Activated naive CD4-positive, alpha-beta T cell treated with anti-CD3 and anti-CD28 coated beads, Interleukin-2, amount 10 ng/mL, durations not matched to agents 7 days and 5 days (primary cell): ENCODE data around the gene CTIF.
A peak's percentile ranks its signal among the peaks of the same experiment; 100 is the strongest.

Source experiments
- CTCF ChIA-PET: fragments of 350-600 bp; sonication (Branson Sonifier 250); formaldehyde crosslinking; loops from one replicate; lab custom pipeline; 2021; ENCODE audit warnings: antibody characterized with exemption; lab: Charles Lee
- DNase-seq: peaks from one replicate; pipeline ENCODE4 v3.0.0-alpha.2; 2020
- H3K27ac Mint-ChIP-seq: one replicate; pipeline ENCODE4 v1.8.0; 2021; ENCODE audit warnings: mild to moderate bottlenecking, moderate library complexity, mixed read lengths
- H3K27me3 Mint-ChIP-seq: one replicate; pipeline ENCODE4 v1.8.0; 2021; ENCODE audit warnings: mild to moderate bottlenecking, mixed read lengths
- H3K36me3 Mint-ChIP-seq: one replicate; pipeline ENCODE4 v1.8.0; 2021; ENCODE audit warnings: mixed read lengths
- H3K4me1 Mint-ChIP-seq: one replicate; pipeline ENCODE4 v1.8.0; 2021; ENCODE audit warnings: mixed read lengths
- H3K4me3 Mint-ChIP-seq: one replicate; pipeline ENCODE4 v1.8.0; 2021; ENCODE audit warnings: mild to moderate bottlenecking, moderate library complexity, mixed read lengths
- H3K9me3 Mint-ChIP-seq: one replicate; pipeline ENCODE4 v1.8.0; 2021; ENCODE audit warnings: mixed read lengths

Gene CTIF

DNA sequence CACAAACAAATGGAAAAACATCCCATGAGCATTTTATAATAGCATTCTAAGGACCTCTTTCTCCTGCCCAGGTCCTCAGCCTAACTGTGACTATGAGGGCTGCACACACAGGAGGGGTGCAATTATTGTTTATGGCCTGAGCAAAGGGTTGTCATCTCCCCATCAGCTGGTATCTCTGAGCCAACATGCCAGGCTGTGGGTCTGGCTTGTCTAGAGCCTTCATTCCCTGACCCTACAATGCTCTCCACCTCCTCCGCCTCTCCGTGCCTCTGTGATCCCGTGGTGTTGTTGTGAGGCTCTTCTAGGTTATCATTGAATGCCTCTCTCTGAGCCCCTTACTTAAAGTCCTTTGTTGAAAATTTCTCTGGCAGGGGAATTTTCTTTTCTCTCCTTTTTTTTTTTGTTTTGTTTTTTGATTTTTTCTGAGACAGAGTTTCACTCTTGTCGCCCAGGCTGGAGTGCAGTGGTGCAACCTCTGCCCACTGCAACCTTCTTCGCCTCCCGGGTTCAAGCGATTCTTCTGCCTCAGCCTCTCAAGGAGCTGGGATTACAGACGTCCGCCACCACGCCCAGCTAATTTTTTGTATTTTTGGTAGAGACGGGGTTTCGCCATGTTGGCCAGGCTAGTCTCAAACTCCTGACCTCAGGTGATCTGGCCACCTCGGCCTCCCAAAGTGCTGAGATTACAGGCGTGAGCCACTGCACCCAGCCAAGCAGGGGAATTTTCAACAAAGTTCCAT, 285.6 kb downstream of the CTIF start:
- Mint-ChIP-seq H3K27ac (no peak overlapping the region), H3K27me3 (peaks cover 67% of the 10 kb centered on the region), H3K36me3 (peaks cover 2% of the 10 kb centered on the region), H3K9me3 (no peaks in the 10 kb centered on the region), H3K4me1 (peaks cover 7% of the 10 kb centered on the region), H3K4me3 (no peak overlapping the region)
- CTCF ChIA-PET = no interaction called here
- no peak for DNase-seq

DNA sequence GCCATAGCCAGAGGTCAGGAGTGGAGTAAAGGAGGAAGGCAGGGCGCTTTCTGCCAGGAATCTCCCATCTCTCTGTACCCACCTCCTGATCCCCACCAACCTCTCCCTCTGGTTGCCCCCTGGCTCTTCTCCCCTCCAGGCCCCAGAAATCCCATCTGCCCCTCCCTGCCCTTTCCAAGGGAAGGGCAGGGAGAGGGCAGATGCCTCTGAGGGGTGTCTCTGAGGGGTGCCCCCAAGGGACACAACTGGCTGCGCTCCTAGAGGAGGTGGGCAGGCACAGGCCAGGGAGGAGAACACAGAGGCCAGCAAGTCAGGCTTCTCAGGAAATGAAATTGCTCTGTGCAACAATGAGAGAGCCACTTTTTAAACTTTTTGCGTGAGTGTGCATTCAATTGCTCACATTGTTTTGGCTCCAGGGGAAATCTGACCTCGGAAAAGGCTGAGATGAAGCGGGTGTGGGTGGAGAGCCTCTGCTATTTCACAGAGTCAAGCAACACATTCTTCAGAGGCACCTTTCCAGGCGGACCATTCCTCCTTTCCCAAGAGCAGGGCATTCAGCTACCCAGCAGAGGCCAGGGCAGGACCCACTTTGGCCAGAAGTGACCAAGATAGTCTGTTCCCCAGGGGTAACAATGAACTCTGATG, 286.4 kb downstream of the CTIF start:
- CTCF ChIA-PET = no interaction called here
- H3K36me3 Mint-ChIP-seq = peaks cover 2% of the 10 kb centered on the region
- no peak for DNase-seq
- no peak overlapping the region for H3K4me3 Mint-ChIP-seq
- no peaks in the 10 kb centered on the region for H3K9me3 Mint-ChIP-seq
- peaks cover 12% of the 10 kb centered on the region for H3K4me1 Mint-ChIP-seq
- H3K27me3 Mint-ChIP-seq = peaks cover 68% of the 10 kb centered on the region
- H3K27ac Mint-ChIP-seq = no peak overlapping the region

DNA sequence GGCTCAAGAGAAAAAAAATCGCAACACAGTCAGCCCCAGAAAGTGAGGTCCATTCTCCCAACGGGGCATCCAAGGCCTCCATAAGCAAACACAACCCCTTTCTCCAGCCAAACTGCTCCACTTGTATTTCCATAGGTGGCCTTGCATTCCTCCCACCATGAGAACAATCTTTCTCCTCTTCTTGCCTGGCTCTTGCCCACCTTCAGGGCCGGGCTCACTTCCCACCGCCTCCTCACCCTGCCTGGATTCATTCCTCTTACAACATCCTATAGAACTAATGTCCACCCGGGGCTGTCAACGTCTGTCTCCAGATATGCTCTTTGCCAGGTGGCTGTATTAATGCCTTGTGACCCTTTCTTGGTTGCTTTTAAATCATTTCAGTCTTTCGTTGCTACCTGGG, 287.4 kb downstream of the CTIF start:
- H3K4me3 Mint-ChIP-seq = no peak overlapping the region
- H3K9me3 Mint-ChIP-seq = no peaks in the 10 kb centered on the region
- H3K27me3 Mint-ChIP-seq = peaks cover 67% of the 10 kb centered on the region
- H3K27ac Mint-ChIP-seq = no peak overlapping the region
- peaks cover 17% of the 10 kb centered on the region for H3K4me1 Mint-ChIP-seq
- DNase-seq = no peak
- CTCF ChIA-PET = no interaction called here
- H3K36me3 Mint-ChIP-seq = peaks cover 2% of the 10 kb centered on the region

DNA sequence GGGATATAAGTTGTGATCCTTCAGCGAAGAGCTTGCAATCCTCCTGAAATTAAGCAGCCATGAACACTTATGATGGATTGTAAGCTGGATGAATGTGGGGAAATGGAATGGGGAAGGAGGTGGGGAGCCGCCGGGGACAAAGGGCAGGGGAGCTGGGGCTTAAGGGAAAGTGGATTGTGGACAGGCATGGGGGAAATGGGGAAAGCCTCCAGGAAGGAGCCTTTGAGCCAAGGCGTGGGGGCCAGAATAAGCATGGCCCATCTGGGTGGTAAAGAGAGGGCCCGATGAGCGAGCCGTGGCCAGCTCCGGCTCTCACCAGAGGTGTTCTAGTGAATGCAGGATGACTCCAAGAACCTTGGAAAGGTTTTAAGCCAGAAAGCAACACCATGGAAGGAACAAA, 288.0 kb downstream of the CTIF start:
- DNase-seq = no peak
- no peak overlapping the region for H3K4me3 Mint-ChIP-seq
- H3K9me3 Mint-ChIP-seq = no peaks in the 10 kb centered on the region
- peaks cover 22% of the 10 kb centered on the region for H3K4me1 Mint-ChIP-seq
- H3K27me3 Mint-ChIP-seq = peaks cover 67% of the 10 kb centered on the region
- H3K36me3 Mint-ChIP-seq = peaks cover 2% of the 10 kb centered on the region
- H3K27ac Mint-ChIP-seq = no peak overlapping the region
- CTCF ChIA-PET = no interaction called here

DNA sequence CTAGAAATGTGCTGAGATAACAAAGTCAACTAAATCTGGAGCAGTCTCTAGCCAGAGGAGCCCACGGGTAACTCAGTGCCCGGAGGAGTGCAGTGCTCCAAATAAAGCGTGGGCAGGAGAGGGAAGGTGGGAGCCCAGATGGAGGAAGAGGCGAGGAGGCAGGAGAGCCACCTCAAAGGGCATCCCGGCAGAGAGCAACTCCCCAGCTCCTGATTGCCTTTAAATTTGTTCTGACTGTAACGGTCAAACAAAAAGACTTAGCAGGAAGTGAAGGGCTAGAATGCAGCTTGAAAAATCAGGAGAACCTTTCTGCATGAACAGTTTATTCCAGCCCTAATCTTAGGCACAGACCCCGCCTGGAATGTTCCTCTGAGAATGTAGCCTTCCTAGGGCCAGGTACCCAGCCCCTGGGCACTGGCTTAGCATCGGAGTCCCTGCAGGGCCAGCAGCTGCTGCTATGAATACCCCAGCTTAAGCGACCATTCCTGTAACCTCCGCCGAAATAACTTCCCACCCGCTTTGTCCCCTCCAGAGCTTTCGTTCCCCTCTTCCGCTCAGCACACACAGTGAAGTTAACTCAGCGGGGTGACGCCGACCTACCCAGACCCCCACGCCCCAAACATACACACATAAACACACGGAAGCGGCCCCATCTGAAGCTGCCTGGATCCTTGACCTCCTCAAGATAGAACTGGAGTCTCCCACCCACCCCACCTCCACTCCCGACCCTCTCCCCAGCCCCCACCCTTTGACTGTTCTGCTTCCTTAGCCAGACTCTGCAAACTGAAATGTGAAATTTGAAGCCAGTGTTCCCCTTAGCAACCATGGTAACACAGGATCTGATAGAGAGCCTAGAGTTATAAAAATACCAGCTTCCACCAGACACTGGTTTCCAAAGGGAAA, 288.7 kb downstream of the CTIF start:
- DNase-seq = no peak
- Mint-ChIP-seq H3K36me3 (peaks cover 2% of the 10 kb centered on the region), H3K9me3 (no peaks in the 10 kb centered on the region), H3K27ac (no peak overlapping the region), H3K4me3 (no peak overlapping the region), H3K27me3 (peaks cover 67% of the 10 kb centered on the region), H3K4me1 (peaks cover 28% of the 10 kb centered on the region)
- CTCF ChIA-PET = no interaction called here

DNA sequence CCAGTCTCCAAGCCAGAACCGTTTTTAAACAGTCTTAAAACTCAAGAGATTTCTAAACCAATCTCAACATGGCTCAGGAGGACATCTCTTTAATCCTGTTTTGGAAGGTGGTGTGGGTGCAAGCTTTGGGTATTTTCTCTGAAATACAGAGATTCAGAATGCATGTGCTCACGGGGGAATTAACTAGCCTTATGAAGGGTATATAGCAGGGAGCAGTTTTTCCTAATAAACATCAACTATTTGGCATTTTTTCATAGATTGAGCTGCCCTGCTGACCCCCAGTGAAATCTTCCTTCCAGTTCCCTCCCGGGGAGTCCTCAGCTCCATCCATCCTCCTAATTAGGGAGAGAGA, 289.3 kb downstream of the CTIF start:
- Mint-ChIP-seq H3K36me3 (peaks cover 6% of the 10 kb centered on the region), H3K4me1 (peaks cover 34% of the 10 kb centered on the region), H3K9me3 (no peaks in the 10 kb centered on the region), H3K27me3 (peaks cover 72% of the 10 kb centered on the region), H3K4me3 (no peak overlapping the region), H3K27ac (no peak overlapping the region)
- CTCF ChIA-PET = no interaction called here
- DNase-seq = no peak

DNA sequence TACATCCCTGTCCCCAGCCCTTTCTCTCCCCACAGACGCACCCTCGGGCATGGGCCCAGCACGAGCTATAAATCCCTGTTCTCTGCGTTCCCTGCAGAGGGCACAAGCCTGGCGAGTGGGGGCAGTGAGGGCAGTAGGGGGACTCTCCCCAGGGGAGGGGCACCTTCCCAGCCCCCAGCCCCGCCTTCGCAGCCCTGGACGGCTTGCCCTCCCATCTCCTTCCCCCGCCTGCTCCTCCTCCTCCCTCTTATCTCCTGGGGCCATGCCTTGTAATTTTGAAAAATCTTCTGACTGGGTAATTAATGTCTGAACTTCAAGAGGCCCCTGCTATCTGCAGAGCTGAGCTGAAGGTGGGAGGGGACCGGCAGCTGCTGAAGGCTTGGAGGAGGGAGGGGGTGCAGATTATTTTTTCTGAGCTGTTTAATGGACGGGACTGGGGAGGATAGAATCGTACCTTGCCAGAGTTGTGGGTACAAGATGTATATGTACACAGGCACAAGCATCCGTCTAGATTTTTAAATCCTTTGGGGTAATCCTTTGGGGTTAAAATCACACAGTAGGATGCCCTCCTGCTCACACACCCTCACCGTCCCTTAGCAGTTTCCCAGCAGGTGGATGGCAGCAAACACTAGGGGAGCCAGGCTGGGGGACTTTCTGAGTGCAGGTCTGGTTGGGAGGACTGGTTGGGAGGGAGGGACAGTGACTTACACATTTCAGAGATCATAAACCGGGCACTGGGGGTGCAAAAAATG, 290.0 kb downstream of the CTIF start:
- no peaks in the 10 kb centered on the region for H3K9me3 Mint-ChIP-seq
- no peak overlapping the region for H3K4me3 Mint-ChIP-seq
- DNase-seq = no peak
- peaks cover 66% of the 10 kb centered on the region for H3K27me3 Mint-ChIP-seq
- CTCF ChIA-PET = no interaction called here
- no peak overlapping the region for H3K27ac Mint-ChIP-seq
- H3K36me3 Mint-ChIP-seq = peaks cover 7% of the 10 kb centered on the region
- peaks cover 41% of the 10 kb centered on the region for H3K4me1 Mint-ChIP-seq

DNA sequence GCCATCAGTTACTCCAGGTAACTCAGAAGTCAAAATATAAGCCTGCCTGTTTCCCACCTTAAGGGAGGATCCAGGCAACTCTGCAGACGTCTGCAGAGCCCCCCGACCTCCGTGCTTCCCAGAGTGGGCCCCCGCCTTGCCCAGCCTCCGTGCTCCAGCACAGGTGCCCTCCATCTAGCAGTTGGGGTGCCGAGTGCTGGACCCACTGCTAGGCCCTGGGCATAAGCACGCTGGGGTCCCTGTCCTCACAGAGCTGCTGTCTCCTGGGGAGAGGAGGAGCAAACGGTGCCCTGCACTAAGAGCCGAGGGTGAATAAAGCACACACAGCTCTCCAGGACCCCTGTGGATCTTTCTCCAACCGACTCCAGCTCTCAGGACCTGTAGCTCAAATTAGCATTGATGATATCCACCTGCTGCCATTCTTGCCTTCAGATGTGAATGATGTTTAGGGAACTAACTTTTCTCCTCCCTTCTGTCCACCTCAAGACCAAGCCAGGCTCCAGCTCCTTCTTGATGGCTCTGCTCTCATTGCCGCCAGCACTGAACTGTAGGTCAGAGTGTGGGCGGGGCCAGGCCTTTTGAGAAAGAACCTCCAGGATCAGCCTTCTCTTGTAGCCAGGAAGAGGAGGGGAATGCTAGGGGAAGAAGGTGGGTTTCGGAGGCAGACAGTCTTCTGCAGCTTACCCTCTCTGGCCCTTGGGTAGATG, 290.8 kb downstream of the CTIF start:
- DNase-seq = no peak
- no peak overlapping the region for H3K27ac Mint-ChIP-seq
- CTCF ChIA-PET = no interaction called here
- peaks cover 7% of the 10 kb centered on the region for H3K36me3 Mint-ChIP-seq
- peaks cover 60% of the 10 kb centered on the region for H3K27me3 Mint-ChIP-seq
- H3K4me1 Mint-ChIP-seq = peaks cover 48% of the 10 kb centered on the region
- H3K9me3 Mint-ChIP-seq = no peaks in the 10 kb centered on the region
- H3K4me3 Mint-ChIP-seq = no peak overlapping the region

DNA sequence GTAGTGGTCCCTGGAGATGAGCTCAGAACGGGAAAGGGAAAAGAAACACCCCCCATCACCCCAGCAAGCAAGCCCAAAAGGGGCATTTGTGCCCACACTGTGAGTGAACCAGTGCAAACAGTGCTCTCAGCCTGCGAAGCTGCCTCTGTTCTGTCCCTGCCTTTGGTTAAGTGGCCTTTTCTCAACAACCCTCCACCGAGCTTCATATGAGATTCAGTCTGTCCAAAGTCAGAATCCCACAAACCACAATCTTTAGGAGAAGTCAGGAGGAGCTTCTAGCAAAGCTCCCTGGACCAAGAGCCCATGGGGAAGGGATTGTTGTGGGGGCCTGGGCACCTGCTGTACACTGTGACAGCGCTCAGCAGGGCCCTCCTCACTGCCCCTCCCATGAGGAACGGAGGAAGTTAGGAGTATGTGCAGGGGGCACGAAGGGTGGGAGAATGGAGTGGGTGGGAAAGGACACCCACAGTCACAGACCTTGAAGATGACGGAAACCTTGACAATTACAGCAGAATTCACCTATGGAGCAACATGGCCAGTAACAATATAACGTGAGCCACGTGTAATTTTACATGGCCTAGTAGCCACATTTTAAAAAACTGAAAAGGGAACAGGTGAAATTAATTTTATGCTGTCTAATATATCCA, 292.4 kb downstream of the CTIF start:
- Mint-ChIP-seq H3K4me3 (no peak overlapping the region), H3K9me3 (no peaks in the 10 kb centered on the region)

DNA sequence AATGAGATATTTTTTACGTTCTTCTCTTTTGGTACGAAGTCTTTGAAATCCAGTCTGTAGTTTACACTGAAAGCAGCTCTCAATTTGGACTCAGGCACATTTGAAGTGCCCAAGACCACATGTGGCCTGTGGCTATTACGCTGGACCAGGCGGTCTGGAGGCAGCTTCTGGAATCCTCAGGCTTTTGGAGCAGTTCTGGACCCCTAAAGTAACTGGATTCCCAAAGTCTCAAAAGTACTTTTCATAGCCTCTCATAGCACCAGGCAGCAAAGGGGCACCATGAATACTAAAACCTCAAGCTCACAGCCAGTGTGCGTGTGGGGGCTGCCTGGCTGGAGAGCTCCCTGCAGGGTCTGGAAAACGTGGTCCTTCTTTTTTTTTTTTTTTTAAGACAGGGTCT, 293.0 kb downstream of the CTIF start:
- no peaks in the 10 kb centered on the region for H3K9me3 Mint-ChIP-seq
- H3K27ac Mint-ChIP-seq = no peak overlapping the region
- H3K4me1 Mint-ChIP-seq = peaks cover 68% of the 10 kb centered on the region
- CTCF ChIA-PET = interaction anchor here (0.9 kb wide), 1 partner anchor 25 kb away, joined by 3 read pairs; no protein-coding TSS in a partner anchor
- peaks cover 40% of the 10 kb centered on the region for H3K27me3 Mint-ChIP-seq
- peaks cover 5% of the 10 kb centered on the region for H3K36me3 Mint-ChIP-seq
- H3K4me3 Mint-ChIP-seq = no peak overlapping the region
- no peak for DNase-seq

More for the DNA sequence above, 292.4 kb downstream of the CTIF start:
- no peak overlapping the region for H3K27ac Mint-ChIP-seq
- no peak for DNase-seq
- peaks cover 46% of the 10 kb centered on the region for H3K27me3 Mint-ChIP-seq
- CTCF ChIA-PET = no interaction called here
- H3K4me1 Mint-ChIP-seq = peaks cover 65% of the 10 kb centered on the region
- H3K36me3 Mint-ChIP-seq = peaks cover 5% of the 10 kb centered on the region

DNA sequence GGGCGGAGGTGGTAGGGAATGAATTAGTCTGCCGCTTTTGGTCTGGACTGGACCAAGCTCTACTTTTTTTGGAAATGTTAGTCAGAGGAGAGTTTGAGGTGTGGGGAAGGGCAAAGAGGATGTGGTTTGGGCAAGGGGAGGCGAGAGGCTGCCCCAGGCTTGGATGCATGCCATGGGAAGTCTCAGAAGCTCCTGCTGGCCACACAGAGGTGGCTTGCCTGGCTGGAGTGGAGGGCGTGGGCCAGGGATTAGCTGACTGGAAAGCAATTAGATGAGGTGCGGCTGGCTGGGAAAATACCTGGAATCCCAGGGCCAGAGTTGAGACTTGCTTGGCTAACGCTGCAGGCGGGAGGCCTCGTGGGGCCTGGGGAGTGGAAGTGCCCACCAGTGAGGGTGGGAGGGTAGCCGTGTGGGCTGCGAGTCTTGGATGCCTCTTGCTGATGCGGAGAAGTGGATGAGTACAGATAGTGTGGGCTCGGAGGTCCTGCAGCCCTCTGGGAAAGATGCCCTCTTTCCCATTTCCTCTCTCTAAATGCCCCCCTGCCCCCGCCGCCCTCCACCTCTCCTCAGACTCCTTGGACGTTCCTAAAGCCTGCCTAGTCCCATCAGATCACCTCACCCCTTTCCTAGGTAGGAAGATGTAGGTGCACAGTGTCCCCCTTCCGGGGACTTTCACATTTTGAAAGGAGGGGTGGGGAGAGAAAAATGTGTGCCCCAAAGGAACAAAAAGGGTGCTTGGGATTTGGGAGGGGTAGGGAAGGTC, 294.3 kb downstream of the CTIF start:
- Mint-ChIP-seq H3K36me3 (peaks cover 5% of the 10 kb centered on the region), H3K4me3 (peak overlapping the region; percentile 87), H3K9me3 (no peaks in the 10 kb centered on the region), H3K27ac (peak overlapping the region; percentile 97), H3K27me3 (peaks cover 27% of the 10 kb centered on the region), H3K4me1 (peaks cover 76% of the 10 kb centered on the region)
- DNase-seq = no peak
- CTCF ChIA-PET = interaction anchor here (0.9 to 1.5 kb wide), 3 partner anchors 20 to 55 kb away, joined by 3 to 7 read pairs (median 3); no protein-coding TSS in a partner anchor

DNA sequence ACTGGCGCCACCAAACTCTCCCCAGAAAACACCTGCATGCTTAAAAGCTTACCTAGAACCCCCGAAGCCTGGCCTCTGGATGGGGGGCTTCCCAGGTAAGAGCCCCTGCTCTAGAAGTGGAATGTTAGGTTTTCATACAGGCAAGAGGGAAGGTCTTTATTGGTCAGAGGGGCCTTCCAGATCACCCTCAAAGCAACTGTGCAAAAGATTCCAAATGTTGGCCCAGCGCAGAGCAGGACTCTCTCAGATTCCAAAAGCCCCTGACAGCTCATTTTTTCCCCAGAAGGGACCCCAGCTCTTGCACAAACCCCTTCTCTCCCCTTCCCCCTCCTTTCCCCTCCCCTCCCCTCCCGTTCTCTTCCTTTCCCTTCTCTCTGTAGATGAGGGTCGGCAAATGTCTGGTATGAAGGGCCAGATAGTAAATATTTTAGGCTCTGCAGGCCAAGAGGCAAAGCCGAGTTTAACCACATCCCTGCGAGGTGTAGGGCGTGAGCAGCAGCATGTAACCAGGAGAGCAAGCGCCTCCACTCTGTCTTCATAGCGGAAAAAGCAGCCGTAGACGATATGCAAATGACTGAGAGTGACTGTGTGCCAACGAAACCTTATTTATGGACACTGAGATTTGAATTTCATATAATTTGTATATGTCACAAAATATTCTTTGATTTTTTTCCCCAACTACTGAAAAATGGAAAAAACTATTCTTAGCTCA, 295.0 kb downstream of the CTIF start:
- Mint-ChIP-seq H3K4me3 (peak overlapping the region; percentile 87), H3K27ac (peak overlapping the region; percentile 97)
- CTCF ChIA-PET = interaction anchor here (1.4 to 1.5 kb wide), 2 partner anchors 21 to 56 kb away, joined by 3 to 7 read pairs; no protein-coding TSS in a partner anchor

More for the DNA sequence above, 295.0 kb downstream of the CTIF start:
- H3K4me1 Mint-ChIP-seq = peaks cover 81% of the 10 kb centered on the region
- H3K27me3 Mint-ChIP-seq = peaks cover 21% of the 10 kb centered on the region
- no peaks in the 10 kb centered on the region for H3K9me3 Mint-ChIP-seq
- H3K36me3 Mint-ChIP-seq = peaks cover 5% of the 10 kb centered on the region
- peak; percentile 80 for DNase-seq
